Activated T-helper 17 cell treated with anti-CD3 and anti-CD28 coated beads, Interleukin-2, amount 50 U/mL, for 72 hours (primary cell): ENCODE data around the gene AUH. TPM values are rescaled to one million over a fixed set of nuclear protein-coding genes. Genes with fewer than 3 reads are reported as not detected.

Source experiments
- ATAC-seq: fragments of 150-1000 bp; cut with Tn5 transposase; replicated peaks from 2 replicates; pipeline ENCODE4 v1.10.0; 2021; ENCODE audit warnings: mild to moderate bottlenecking, moderate library complexity
- H3K27ac Mint-ChIP-seq: one replicate; pipeline ENCODE4 v1.8.0; 2022; ENCODE audit warnings: mixed read lengths
- H3K27me3 Mint-ChIP-seq: one replicate; pipeline ENCODE4 v1.8.0; 2022; ENCODE audit warnings: mixed read lengths
- H3K36me3 Mint-ChIP-seq: one replicate; pipeline ENCODE4 v1.8.0; 2022; ENCODE audit warnings: low read depth, mild to moderate bottlenecking, mixed read lengths
- H3K4me1 Mint-ChIP-seq: one replicate; pipeline ENCODE4 v1.8.0; 2022; ENCODE audit warnings: mixed read lengths
- H3K4me3 Mint-ChIP-seq: one replicate; pipeline ENCODE4 v1.8.0; 2022; ENCODE audit warnings: mild to moderate bottlenecking, mixed read lengths
- H3K9me3 Mint-ChIP-seq: one replicate; pipeline ENCODE4 v1.8.0; 2022; ENCODE audit warnings: mixed read lengths
- total RNA-seq, 2 donors: library from RNA; stranded (reverse); gene quantifications; one replicate each; pipeline ENCODE4 v1.2.3, GENCODE V29; 2022

AUH gene, protein sequence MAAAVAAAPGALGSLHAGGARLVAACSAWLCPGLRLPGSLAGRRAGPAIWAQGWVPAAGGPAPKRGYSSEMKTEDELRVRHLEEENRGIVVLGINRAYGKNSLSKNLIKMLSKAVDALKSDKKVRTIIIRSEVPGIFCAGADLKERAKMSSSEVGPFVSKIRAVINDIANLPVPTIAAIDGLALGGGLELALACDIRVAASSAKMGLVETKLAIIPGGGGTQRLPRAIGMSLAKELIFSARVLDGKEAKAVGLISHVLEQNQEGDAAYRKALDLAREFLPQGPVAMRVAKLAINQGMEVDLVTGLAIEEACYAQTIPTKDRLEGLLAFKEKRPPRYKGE
- total RNA-seq, result 10 to 100 TPM; 38.2 to 45.7 TPM

DNA sequence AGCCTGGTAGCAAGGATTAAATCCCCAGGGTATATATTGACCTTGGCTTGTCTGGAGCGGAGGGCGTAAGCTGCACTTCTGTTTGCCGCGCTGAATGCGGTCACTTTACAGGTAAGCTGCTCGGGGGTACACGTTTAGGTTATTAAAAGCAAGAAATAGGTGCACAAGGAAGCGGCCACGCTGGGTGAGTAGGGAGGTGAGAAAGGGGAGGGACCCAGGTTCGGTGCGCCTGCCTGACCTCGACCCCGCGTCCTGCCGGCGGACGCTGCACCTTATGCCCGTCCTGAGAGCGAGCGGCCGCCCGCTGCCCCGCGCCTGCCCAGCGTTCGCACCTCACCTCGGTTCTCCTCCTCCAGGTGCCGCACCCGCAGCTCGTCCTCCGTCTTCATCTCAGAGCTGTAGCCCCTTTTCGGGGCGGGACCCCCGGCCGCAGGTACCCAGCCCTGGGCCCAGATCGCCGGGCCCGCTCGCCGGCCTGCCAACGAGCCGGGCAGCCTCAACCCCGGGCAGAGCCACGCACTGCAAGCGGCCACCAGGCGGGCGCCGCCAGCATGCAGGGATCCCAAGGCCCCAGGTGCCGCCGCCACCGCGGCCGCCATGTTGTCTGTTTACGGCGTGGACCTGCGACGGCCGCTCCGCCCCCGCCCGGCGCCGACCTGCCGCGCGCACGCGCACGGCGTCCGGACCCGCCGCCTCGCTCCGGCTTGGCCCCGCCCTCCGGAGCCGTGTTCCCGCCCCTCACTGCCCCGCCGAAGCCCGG, at the start of gene AUH:
AUH (minus strand) TSS at position 628 of the 760 bp plus-strand sequence; CDS start at position 599, 29 bp downstream.
- peak; percentile 80 for ATAC-seq
- no peaks in the 10 kb centered on the region for H3K27me3 Mint-ChIP-seq
- no peaks in the 10 kb centered on the region for H3K9me3 Mint-ChIP-seq
- peak within 1 kb of the TSS; percentile 91 for H3K4me3 Mint-ChIP-seq
- H3K4me1 Mint-ChIP-seq, result peaks cover 34% of the 10 kb centered on the region
- peak within 1 kb of the TSS; percentile 93 for H3K27ac Mint-ChIP-seq
- H3K36me3 Mint-ChIP-seq, result peaks cover 46% of the 10 kb centered on the region

DNA sequence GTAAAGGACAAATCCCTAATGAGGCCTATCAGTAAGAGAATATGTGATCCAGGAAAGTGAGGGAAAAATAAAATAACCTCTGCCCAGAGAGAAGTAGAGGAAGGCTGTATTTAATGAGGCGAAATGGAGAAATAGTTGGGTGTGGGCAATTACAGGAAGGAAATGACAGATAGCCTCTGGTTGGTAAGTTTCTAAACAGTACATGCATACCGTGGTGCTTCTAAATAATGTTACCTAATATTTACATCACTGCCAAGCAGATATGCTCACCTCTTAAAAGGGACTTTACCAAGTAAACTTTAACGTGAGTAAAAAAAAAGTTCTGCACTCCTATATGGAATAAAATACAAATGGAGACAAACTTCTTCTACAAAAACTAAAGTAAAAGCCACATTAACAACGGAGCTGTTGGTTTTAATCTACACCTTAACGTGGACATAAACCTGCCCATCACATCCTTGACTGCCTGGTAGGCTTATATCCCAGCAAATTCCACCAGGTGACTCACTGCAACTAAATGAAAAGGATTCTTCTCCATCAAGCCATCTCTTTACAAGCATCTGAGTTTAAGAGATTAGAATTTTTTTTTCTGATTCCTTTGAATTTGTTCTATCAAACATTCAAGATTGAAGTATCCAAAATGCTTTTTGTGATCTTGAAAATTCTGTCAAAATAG, 49.5 kb upstream of the AUH start:
- peaks cover 23% of the 10 kb centered on the region for H3K4me1 Mint-ChIP-seq
- H3K27ac Mint-ChIP-seq, result no peak overlapping the region
- H3K9me3 Mint-ChIP-seq, result no peaks in the 10 kb centered on the region
- no peaks in the 10 kb centered on the region for H3K27me3 Mint-ChIP-seq
- ATAC-seq, result no peak
- H3K36me3 Mint-ChIP-seq, result peaks cover 87% of the 10 kb centered on the region
- no peak overlapping the region for H3K4me3 Mint-ChIP-seq

DNA sequence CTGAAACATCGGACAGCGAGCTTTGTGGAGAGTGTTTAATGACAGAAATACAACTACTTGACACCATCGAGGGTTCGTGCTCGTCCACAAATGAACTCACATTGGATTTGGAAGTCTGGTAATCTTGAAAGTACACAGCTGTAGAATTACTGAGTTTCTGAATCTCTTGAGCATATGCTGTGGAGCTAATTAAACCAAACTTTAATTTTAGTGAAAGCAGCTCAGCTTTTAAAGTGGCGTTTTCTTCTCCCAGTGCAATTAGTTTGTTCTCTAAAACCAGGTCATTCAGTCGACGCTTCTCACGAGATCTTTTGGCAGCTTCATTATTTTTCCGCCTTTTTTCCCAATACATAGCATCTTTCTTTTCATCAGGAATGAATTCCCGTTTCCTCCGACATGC, 48.4 kb upstream of the AUH start:
- Mint-ChIP-seq H3K27ac (no peak overlapping the region), H3K4me1 (peaks cover 19% of the 10 kb centered on the region), H3K9me3 (no peaks in the 10 kb centered on the region), H3K27me3 (no peaks in the 10 kb centered on the region), H3K36me3 (peaks cover 87% of the 10 kb centered on the region), H3K4me3 (no peak overlapping the region)
- no peak for ATAC-seq

DNA sequence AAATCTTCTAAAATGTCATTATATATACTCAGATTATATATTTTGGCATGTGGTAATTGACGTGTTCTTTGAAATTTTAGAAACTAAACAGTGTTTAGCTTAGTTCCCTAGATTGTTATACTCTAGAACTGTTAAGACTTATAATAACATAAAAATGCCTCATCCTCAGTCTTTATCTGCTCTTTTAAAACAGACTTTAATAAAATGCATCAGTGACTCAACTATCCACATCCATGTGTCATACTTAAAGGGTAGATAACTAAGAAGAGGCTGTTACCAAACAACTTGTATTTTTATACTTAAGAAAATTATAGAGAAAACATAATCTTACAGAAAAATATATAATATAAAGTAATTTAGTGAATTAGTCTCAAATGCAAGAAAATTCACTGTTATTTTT, 46.8 kb upstream of the AUH start:
- H3K4me3 Mint-ChIP-seq, result no peak overlapping the region
- no peaks in the 10 kb centered on the region for H3K27me3 Mint-ChIP-seq
- H3K9me3 Mint-ChIP-seq, result no peaks in the 10 kb centered on the region
- H3K36me3 Mint-ChIP-seq, result peaks cover 73% of the 10 kb centered on the region
- no peak overlapping the region for H3K27ac Mint-ChIP-seq
- ATAC-seq, result no peak
- peaks cover 10% of the 10 kb centered on the region for H3K4me1 Mint-ChIP-seq

DNA sequence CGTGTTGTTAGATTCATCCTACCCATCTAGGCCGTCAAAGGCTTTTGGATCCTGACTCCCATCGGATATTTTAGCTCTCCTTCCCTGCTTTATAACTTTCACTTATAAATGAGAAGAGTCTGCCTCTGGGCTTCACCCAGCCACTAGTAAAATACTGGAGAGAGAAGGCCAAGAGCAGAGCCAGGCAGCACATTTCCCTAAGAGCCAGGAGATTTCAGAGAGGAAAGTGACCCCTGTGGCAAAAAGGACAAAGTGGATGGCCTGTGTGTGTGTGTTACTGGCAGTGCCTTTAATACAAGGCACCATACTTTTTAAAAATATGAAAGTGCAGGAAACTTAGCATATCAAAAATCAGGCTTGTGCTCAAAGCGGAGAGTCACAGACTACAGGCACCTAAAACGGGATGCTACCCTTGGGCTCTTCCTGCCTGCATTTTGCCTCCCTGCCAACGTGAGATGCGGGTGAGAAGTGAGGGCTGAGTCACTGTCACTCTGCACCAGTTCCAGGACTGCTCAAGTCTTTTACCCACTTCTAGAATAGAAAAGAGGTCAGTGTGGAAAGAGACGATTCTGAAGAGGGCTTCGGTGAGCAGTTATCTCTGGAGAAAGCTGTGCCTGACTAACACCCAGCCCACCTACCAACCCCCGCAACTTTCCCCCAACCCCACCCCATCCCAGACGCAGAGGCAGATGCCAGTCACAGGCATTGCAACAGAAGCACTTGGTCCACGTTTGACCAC, 46.0 kb upstream of the AUH start:
- no peak overlapping the region for H3K4me3 Mint-ChIP-seq
- no peaks in the 10 kb centered on the region for H3K27me3 Mint-ChIP-seq
- ATAC-seq, result no peak
- peaks cover 10% of the 10 kb centered on the region for H3K4me1 Mint-ChIP-seq
- H3K27ac Mint-ChIP-seq, result no peak overlapping the region
- no peaks in the 10 kb centered on the region for H3K9me3 Mint-ChIP-seq
- H3K36me3 Mint-ChIP-seq, result peaks cover 67% of the 10 kb centered on the region

DNA sequence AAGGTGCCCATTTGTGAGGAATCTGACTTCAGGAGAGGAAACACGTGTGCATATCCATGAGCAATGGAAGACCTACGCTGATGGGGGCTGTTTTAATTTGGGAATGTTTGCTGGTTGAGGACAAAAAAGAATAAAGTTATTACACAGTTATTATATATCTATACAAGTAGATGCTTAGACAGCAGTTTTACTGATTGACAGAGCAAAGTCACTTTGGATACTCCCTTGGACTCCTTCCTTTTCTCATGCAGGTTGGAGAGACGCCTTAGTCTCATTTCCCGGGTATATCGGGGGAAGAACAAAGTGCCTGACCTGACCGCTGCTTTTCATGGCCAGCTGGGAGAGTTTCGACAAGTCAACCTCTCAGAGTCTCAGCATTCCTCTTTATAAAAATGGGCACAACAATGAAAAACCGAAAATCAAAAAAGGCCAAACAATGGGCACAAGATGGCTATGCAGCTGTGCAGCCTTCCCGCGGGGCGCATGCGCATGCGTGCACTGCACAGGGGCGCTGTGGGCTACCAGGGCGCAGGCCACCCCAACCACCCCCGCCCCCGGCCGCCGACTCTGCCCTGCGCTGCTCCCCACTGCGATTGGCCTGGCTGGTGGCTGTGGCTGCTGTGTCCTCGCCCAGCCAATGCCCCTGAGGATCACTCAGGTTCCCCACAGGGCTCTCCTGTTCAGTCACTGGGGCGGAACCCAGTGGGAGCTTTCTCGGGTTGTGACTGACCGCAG, 43.8 kb upstream of the AUH start:
- H3K27me3 Mint-ChIP-seq, result peaks cover 4% of the 10 kb centered on the region
- no peak overlapping the region for H3K27ac Mint-ChIP-seq
- H3K4me3 Mint-ChIP-seq, result no peak overlapping the region
- no peak for ATAC-seq
- H3K36me3 Mint-ChIP-seq, result peaks cover 46% of the 10 kb centered on the region
- peaks cover 3% of the 10 kb centered on the region for H3K9me3 Mint-ChIP-seq
- H3K4me1 Mint-ChIP-seq, result peaks cover 6% of the 10 kb centered on the region

DNA sequence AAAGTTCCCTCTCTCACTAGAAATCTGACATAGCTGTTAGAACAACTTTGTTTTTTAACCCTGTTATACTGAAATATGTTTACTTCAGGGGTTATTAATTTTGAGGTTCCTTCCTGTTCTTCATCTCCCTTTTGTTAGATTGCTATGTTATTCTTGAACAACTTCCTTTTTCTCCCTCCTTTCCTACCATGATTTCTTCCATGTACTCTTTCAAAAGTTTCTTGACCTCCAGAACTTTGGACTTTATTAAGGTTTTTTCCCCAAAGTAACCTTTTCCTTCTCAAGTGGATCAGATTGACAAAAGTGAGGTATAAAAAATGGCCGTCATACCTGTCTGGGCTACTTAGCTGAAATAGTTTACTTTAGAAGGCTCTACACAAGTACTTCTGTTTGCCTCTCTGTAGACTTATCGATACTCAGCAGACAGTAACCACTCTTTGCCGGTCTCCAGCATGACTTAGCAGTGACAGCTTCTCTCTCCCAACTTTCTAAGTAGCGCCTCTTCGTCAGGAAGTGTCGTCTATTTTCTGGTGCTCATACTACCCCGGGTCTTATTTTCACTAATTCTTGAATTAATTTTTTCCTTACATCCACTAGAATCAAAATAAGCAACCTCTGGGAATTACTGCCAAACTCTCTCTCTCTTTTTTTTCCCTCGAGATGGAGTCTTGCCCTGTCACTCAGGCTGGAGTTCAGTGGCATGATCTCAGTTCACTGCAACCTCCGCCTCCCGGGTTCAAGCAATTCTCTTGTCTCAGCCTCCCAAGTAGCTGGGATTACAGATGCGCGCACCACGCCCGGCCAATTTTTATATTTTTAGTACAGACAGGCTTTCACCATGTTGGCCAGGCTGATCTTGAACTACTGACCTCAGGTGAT, 42.2 kb upstream of the AUH start:
- ATAC-seq, result no peak
- Mint-ChIP-seq H3K36me3 (peaks cover 30% of the 10 kb centered on the region), H3K27me3 (peaks cover 4% of the 10 kb centered on the region), H3K9me3 (peaks cover 3% of the 10 kb centered on the region), H3K4me1 (peaks cover 3% of the 10 kb centered on the region), H3K27ac (no peak overlapping the region), H3K4me3 (no peak overlapping the region)

DNA sequence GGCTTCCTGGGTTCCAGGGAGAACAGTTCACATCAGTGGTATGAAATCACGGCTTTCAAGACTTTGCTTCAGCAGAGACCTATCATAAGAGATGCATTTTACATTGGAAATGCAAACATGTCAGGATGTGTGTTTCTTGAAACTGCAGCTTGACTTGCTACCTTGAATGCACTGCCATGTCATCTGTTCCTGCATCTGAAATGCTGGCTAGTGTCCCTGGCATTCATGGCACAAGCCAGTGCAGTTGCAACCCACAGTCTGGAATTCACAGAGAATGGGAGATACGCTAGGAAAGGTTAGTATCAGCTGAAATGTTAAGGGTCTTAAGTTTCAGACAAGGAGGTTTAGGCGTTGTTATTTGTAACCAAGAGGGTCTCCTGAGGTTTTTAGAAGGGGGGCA, 37.2 kb upstream of the AUH start:
- no peaks in the 10 kb centered on the region for H3K36me3 Mint-ChIP-seq
- peaks cover 12% of the 10 kb centered on the region for H3K27me3 Mint-ChIP-seq
- no peak overlapping the region for H3K27ac Mint-ChIP-seq

DNA sequence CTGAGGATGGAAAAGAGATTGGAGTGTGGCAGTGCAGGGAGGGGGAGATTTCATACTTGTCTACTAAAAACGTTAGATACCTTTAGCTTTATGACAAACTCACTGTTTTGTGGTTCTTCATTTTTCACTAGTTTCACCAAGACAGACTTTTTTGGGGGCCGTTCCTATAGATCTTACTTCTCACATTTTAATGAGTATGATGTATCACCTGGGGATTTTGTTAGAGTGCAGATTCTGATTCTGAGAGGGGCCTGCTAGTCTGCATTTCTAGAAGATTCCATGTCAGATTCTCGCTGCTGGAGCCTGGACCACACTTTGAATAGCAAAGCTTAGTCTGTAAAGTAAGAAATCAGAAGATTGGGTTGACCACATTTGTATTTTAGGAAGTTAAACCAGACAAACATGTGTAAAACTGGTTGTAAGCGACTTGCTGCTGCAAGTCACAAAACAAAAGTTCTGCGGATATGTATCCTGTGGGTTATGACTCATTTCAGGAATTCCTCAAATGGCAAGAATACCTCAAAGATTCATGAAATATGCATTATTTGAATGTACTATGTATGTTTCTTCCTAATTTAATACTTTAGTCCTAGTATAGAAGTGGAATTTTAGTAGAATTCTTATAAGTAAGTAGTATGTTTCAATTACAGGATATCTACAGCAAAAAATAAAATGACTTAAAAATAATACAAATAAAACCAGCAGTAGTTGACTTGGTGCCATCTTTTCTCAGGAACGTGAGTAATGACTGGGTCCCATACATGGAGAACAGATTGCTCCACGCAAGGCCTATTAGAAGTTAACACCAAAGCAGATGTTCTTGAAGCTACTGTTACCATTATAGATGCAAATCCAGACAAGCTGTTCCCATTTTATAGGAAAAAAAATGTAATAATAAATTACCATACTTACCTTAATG, 34.1 kb upstream of the AUH start:
- Mint-ChIP-seq H3K9me3 (no peaks in the 10 kb centered on the region), H3K27me3 (peaks cover 8% of the 10 kb centered on the region), H3K36me3 (no peaks in the 10 kb centered on the region), H3K27ac (peak overlapping the region; percentile 56), H3K4me1 (peaks cover 11% of the 10 kb centered on the region), H3K4me3 (peak overlapping the region; percentile 23)
- ATAC-seq, result peak; percentile 85

More for the DNA sequence above, 37.2 kb upstream of the AUH start:
- Mint-ChIP-seq H3K4me3 (no peak overlapping the region), H3K9me3 (peaks cover 3% of the 10 kb centered on the region), H3K4me1 (peaks cover 14% of the 10 kb centered on the region)
- no peak for ATAC-seq

DNA sequence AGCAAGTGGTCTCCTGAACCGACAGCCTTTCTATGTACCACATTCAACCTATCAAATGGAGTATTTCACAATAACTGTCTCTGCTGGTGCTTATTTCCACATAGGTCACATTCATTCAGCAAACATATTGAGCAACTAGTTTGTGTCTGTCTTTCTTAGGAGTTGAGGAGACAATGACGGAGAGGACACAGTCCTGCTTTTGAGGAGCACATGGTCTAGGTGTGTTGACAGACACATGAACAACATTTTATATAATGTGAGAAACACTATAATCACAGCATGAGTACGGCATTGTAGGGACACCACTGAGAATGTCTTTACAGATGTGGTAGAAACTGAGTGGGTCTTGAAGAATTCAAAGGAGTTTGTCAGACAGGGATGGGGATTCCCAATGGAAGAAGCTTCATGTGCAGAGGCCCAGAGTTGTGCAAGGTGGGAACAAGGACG, 33.4 kb upstream of the AUH start:
- Mint-ChIP-seq H3K27me3 (peaks cover 8% of the 10 kb centered on the region), H3K4me3 (peak overlapping the region; percentile 23), H3K36me3 (no peaks in the 10 kb centered on the region), H3K4me1 (peaks cover 11% of the 10 kb centered on the region), H3K27ac (peak overlapping the region; percentile 56), H3K9me3 (no peaks in the 10 kb centered on the region)
- peak; percentile 66 for ATAC-seq

DNA sequence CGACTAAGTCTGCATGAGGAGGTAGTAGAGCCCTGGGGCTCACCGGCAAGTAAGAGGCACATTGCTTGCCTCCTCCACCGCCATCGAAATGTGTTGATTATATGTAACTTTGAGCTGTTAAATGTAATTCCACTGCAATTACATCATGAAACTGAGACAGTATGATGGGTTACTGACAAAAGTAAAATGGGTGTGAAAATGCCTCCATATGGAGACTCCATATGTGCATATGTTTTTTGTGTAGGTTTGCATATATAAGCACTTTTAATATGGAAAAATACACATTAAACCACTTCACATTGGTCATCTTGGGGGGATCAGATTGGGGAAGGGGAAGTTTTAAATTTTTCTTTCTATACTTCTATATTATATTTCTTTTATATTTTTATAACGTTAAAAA, 32.1 kb upstream of the AUH start:
- no peaks in the 10 kb centered on the region for H3K9me3 Mint-ChIP-seq
- H3K36me3 Mint-ChIP-seq, result no peaks in the 10 kb centered on the region
- H3K4me3 Mint-ChIP-seq, result no peak overlapping the region
- H3K4me1 Mint-ChIP-seq, result peaks cover 11% of the 10 kb centered on the region
- ATAC-seq, result no peak
- H3K27ac Mint-ChIP-seq, result no peak overlapping the region
- H3K27me3 Mint-ChIP-seq, result peaks cover 8% of the 10 kb centered on the region

DNA sequence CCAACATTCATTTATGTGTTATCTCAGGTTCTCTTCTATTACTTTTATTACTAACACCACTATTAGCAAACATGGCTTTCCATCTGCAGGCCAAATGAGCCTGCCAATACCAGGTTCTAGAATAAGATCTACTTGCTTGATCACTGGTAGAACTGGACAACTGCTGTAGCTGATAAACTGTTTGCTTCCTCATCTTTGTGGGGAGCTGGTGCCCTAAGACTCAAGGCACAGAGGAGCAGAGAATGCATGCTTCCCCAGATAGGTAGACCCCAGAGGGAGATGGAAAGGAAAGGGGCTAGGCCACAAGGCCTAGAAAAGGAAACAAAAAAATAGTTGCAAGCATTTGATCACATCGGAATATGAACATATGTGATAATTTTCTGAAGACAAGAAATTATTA, 30.7 kb upstream of the AUH start:
- H3K4me3 Mint-ChIP-seq, result no peak overlapping the region
- H3K27ac Mint-ChIP-seq, result no peak overlapping the region
- no peaks in the 10 kb centered on the region for H3K36me3 Mint-ChIP-seq
- H3K4me1 Mint-ChIP-seq, result peaks cover 11% of the 10 kb centered on the region
- ATAC-seq, result no peak
- no peaks in the 10 kb centered on the region for H3K27me3 Mint-ChIP-seq
- no peaks in the 10 kb centered on the region for H3K9me3 Mint-ChIP-seq
